NCI-H510A (cell line): ENCODE measurements around the gene AXL.
"Not testable (repeated sequence)": the region's sequence is repeated elsewhere in the genome, so short reads cannot be mapped to it uniquely, and the experiment has no call there.

Experiments
- DNase-seq: peaks from one replicate; lab custom pipeline; 2025; lab: John Stamatoyannopoulos, UW

The AXL gene

DNA sequence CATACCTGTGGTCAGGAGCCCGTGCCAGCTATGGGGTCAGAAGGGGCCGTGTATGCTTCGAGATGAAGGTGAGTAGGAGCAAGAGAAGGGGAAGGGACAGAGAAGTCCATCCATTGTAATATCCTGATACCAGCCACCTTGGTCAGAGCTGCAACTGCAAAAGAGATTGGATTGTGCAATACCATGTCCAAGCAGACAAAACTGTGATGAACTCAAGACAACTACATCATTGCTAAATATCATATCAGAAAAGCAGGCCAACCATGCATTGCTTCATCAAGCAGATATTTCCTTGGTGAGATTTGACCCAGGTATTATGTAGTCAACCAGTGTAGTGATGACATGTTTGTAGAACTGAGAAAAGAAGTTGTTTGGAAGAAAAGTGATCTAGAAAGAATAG, 57.2 kb downstream of the AXL start:
- DNase-seq: no peak

DNA sequence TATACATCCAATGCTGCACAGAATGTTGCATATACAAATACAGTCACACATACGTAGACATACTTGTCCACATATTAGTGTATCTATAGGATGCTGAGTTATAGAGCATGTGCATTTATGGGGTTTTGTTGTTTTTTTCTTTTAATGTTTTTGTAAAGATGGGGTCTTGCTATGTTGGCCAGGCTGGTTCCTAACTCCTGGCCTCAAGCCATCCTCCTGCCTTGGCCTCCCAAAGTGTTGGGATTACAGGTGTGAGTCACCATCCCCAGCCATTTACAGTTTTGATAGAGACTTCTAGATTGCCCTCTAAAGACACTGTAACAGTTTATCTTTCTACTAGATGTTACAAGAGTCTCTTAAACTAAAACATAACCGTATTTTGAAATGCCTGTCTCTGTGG, 59.5 kb downstream of the AXL start:
- no peak for DNase-seq

DNA sequence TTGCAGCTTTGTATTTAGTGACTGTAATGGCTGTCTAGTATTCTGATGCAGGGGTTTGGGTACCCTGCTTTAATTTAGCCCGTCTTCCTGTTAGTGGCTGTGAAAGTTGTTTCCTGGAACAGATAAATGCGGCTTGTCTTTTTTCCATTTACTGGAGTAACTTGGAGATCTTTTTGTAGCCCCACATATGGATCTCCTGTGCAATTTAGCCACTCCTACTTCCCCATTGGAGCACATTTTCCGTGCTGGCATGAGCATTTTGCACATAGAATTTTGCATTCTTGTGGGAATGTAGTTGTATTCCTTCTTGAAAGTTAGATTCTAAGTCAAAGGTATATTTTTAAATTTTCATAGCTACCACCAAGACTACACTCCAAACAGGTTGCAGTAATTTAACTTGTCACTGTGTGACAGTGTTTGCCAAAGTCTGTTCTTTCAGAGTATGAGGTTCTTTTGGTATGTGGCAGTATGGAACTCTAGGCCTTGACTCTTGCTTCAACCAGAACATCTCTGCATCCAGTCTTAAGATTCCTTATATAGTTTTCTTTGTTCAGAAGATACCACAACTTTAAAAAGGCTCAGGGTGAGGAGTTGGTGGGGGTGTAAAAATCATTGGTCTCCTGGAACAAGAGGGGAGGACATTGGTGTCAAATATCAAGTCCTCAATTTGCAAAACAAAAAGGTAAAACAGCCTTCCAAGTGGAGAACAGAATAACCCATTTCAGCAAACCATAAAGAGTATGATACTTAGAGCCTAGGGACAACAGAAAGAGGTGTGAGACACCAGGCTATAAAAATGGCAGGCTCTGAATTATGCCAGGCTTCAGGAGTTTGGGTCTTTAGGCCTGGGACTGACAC, 69.9 kb downstream of the AXL start:
- no peak for DNase-seq

GRCh38 chr19:41289814-41290213, 70.8 kb downstream of the AXL start:
- not testable (repeated sequence) for DNase-seq

DNA sequence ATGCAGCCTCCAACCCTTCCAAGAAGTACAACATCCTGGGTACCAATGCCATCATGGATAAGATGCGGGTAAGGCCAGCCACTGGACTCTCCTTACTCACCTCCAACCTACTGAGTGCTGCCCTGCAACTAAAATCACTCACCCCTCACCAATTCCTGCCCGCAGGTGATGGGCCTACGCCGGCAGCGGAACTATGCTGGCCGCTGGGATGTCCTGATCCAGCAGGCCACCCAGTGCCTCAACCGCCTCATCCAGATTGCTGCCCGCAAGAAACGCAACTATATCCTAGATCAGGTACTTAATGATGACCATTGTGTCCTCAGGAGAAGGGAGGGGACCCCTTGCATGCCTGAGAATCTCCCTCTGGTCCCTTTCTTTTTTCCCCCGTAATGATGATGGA, 75.4 kb downstream of the AXL start:
- no peak for DNase-seq

- no peak for DNase-seq
Measured at GRCh38 chr19:41295499-41295898, 76.5 kb downstream of the AXL start.

GRCh38 chr19:41296433-41296871, 77.4 kb downstream of the AXL start:
- no peak for DNase-seq

- DNase-seq: no peak
Measured at GRCh38 chr19:41297628-41298347, 78.8 kb downstream of the AXL start.

GRCh38 chr19:41298348-41298964, 79.4 kb downstream of the AXL start:
- no peak for DNase-seq

- no peak for DNase-seq
Measured at GRCh38 chr19:41299046-41299754, 80.2 kb downstream of the AXL start.

- DNase-seq: peak; percentile 39
Measured at GRCh38 chr19:41299755-41300089, 80.7 kb downstream of the AXL start.

- no peak for DNase-seq
Measured at GRCh38 chr19:41300555-41300954, 81.5 kb downstream of the AXL start.

DNA sequence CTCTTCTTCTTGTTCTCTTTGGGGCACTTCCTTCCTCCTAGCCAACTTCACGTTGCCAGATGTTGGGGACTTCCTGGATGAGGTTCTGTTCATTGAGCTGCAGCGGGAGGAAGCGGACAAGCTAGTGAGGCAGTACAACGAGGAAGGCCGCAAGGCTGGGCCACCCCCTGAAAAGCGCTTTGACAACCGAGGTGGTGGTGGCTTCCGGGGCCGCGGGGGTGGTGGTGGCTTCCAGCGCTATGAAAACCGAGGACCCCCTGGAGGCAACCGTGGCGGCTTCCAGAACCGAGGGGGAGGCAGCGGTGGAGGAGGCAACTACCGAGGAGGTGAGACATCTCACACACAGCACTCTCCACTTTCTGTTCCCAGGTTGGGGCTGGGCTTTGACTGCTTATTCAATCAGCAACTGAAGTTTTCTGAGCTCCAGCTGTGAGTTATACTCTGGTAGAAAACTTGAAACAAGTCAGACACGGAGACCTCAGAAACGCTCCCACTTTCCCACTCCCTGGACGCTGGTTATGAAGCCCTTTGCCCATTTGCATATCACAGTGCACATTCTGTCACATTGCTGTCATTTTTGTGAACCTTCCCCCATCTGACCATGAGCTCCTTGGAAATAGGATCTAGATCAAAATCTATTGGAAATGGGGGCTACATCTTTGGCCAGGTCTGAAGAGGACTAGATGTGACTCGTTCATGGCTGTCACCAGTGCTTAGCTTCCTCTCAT, 83.8 kb downstream of the AXL start:
- DNase-seq: no peak

DNA sequence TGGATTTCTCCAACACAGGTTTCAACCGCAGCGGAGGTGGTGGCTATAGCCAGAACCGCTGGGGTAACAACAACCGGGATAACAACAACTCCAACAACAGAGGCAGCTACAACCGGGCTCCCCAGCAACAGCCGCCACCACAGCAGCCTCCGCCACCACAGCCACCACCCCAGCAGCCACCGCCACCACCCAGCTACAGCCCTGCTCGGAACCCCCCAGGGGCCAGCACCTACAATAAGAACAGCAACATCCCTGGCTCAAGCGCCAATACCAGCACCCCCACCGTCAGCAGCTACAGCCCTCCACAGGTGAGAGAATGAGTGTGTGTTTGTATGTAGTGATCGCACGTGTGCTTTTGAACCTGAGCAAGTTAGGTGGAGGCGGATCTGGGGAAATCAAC, 84.9 kb downstream of the AXL start:
- no peak for DNase-seq

DNA sequence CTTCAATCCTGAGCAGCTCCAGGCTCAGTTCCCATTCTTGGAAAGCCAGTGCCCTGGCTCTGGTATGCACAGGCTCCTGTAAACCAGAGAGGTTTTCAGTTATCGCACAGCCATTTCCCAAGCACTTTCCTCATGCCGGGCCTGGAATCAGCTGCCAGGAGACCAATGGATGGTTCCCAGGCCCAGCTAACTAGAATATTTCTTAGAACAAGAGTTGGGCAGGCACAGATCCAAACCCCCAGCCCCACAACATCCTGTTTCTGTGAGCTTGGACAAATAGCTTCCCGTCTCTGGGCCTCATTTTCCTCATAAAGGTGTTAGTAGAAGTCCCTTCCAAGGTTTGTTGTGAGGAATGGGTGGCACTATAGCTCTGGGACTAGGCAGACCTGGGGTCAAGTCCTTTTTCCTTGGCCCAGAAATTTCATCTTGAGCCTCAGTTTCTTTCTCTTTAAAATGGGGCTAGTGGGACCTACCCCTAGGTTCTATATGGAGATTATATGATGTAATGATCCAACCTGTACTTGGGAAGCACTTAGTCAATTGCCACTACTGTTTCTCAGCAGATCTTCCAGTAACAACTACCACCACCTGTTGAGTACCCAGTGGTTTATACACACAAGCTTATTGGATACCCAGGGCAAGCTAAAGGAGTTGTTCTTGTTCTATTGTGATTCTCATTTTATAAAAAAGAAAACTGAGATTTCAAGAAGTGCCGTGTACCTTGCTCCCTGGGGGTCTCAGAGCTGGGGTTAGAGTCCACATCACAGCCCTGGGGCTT, 85.9 kb downstream of the AXL start:
- DNase-seq: no peak

DNA sequence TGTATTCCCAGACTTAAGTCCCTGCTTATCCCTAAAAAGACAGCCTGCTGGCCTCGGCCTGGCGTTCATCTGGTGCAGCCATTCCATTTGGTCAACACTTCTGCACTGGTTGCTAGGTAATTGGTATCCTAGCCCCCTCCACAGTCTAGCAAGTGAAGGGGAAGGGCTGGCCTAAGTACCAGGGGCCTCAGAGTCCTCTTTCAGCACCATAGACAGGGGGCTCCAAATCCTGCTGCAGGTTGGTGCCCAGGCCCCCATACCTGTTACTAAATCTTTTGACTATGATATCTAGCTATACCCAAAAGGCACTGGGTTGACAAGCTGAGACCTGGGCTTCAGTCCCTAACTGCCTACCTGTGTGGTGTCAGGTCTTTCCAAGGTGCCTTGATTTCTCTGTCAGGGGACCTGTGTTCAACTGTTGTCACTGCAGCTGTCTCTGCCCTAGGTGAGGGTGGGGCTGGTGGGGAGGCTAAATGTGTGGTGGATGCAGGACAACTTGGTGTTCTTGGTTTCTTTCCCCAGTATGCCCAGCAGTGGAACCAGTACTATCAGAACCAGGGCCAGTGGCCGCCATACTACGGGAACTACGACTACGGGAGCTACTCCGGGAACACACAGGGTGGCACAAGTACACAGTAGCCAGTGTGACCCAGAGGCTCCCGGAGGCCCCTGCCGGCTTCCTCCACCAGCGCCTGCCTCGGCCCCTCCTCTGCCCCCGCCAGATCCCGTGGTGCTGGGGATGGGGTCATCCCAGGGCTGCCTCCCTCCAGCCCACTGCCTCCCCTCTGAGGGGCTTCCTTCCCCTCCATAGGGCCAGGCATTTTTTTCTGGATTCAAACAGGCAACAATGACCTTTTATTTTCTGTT, 87.1 kb downstream of the AXL start:
- DNase-seq: no peak

GRCh38 chr19:41307090-41307875, 88.3 kb downstream of the AXL start:
- no peak for DNase-seq

- DNase-seq: no peak
Measured at GRCh38 chr19:41307954-41308449, 89.0 kb downstream of the AXL start.
